Choroid plexus epithelial cell (primary cell): Measurements from ENCODE around the gene TREML4.

Source experiments
- DNase-seq: peaks from one replicate; pipeline ENCODE4 v3.0.0-alpha.2; 2010; ENCODE audit warnings: low read depth
- H3K4me3 ChIP-seq: 2 replicates; pipeline ENCODE4 v1.5.1; 2011; ENCODE audit warnings: low read depth, mild to moderate bottlenecking, control low read depth, low read length, moderate library complexity
- TF ChIP-seq, protein P1 (sequence below): conservative IDR thresholded peaks from 2 replicates; pipeline ENCODE4 v1.5.1; 2011; ENCODE audit warnings: low read depth, mild to moderate bottlenecking, control low read depth, inconsistent platforms, low read length, moderate library complexity

TREML4 gene

DNA sequence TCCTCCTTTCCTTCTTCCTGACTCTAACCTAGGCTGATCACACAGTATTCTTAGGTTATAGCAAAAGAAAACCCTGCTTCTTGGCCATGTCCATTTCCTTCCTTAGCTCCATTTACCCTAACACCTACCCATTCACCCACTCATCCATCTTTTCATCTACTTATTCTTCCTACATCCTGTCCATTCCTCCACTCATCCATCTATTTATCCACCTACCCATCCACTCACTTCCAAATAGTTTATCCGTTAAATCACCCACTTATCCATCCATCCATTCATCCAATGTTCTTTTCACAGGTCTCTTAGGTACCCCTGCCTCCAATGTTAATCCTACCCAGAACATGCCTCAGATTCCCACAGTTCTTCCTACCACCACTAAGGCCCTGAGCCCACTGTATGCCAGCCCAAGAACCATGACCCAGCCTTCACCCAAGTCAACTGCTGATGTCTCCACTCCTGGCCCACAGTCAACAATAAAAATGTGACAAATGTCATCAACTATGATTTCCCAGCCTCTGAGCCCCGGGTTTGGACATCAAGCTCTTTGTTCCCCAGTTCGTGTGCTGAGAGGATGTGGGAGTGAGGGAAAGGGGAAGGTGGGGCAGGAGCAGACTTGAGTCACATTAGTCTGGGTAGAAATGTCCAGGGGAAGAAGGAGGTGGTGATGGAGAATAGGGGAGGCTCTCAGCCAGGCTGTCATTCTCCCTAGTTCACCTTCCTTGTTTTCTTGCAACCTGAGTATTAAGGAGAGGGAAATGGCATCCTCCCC is 24.4 kb downstream of the TREML4 start:
- no peak overlapping the region for H3K4me3 ChIP-seq
- DNase-seq = no peak
- TF ChIP-seq, protein P1, sequence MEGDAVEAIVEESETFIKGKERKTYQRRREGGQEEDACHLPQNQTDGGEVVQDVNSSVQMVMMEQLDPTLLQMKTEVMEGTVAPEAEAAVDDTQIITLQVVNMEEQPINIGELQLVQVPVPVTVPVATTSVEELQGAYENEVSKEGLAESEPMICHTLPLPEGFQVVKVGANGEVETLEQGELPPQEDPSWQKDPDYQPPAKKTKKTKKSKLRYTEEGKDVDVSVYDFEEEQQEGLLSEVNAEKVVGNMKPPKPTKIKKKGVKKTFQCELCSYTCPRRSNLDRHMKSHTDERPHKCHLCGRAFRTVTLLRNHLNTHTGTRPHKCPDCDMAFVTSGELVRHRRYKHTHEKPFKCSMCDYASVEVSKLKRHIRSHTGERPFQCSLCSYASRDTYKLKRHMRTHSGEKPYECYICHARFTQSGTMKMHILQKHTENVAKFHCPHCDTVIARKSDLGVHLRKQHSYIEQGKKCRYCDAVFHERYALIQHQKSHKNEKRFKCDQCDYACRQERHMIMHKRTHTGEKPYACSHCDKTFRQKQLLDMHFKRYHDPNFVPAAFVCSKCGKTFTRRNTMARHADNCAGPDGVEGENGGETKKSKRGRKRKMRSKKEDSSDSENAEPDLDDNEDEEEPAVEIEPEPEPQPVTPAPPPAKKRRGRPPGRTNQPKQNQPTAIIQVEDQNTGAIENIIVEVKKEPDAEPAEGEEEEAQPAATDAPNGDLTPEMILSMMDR = no peak

DNA sequence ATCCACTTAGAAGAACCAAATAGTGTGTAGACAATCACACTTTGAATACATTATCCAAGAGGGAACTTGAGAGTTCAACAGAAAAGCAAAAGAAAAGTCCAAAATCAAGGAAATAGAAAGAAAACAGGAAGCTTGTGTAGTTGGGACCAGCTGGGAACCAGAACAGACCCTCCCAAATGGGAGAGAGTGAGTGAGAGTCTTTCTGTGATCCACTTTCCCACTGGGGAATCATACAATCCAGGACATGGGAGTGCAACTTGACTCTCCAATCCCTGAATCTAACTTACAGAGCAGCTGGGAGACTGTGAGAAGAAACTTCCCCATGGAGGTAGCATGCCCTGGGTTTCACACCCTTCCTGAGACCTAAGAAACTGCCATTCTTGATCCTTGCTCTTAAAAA is 27.0 kb downstream of the TREML4 start:
- DNase-seq = no peak
- TF ChIP-seq, protein P1 = no peak
- H3K4me3 ChIP-seq = no peak overlapping the region

DNA sequence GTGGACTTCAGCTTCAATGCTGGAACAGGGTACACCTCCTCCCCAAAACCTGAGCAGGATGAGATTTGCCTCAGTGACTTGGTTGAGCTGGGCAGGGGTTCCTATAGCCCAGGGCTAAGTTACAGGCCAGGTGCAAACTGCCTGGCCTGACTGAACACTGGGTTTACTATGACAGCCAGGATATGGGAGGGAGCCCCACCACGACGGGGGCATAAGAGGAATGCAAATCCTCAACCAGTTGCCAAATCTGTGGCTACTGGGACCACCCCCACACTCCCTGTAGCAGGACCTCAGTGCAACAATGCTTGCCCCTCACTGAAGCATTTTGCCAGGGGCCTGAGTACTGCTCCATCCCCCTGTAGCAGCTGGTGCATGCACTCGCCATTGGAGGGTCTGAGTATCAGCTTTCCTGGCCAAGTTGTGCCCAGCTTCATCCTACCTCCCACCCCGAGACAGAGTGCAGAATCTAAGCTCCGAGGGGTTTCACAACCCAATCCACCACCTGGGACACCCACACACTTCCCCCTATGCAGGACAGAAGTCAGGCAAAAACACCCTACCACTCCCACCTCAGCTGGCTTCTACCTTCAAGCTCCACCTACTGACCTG is 27.6 kb downstream of the TREML4 start:
- H3K4me3 ChIP-seq = no peak overlapping the region
- no peak for DNase-seq
- TF ChIP-seq, protein P1 = no peak

DNA sequence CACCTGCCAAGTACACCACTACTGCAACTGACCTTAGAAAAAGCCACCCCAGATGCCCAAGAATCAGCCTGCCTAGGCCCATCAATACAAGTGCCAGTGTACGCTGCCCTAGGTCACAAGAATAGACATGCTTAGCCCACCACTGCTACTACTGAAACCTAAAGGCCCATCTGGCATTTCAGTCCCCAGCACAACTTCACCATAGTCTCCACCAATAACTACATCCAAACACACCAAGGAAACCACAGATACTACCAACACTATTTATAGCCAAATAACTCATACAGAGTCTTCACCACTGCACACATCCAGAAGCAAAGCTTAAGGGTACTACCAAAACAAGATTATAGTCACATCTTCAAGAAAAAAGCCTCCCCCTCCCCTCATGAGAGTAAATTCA is 28.2 kb downstream of the TREML4 start:
- DNase-seq = no peak
- H3K4me3 ChIP-seq = no peak overlapping the region
- TF ChIP-seq, protein P1 = no peak

DNA sequence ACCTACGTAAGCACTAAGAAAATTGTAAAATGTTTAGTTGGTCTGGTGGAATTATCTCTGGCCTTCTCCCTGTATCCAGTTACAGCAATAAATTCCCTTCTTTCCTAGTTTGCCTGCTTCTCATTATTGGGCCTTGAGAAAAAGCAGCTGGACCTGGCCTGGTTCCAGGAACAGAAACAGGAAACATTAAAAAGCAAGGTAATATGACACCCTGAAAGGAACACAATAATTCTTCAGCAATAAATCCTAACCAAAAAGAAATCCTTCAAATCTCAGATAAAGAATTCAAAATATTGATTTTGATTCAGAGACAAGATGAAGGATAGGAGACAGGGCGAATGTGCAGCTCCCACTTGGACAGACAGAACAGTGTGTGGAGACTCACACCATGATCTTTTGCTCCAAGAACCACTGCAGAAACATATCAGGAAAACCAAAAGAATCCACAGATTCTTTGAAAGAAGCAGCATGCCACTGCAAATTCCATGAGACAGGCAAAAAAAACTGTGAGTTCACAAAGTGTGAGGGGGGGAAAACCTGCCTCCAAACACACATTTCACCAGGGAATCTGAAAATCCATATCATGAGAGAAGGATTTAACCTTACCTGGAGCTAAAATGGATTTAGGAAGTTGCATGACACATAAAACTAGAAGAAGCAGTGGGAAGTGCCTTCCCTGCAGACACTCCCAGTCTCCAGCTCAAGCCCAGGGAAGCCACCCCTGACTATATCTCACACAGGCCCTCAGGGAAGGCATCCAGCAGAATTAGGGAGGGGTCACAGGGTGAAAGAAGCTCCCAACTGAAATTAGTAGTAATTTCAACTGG is 29.4 kb downstream of the TREML4 start:
- TF ChIP-seq, protein P1 = no peak
- no peak overlapping the region for H3K4me3 ChIP-seq
- peak; percentile 90 for DNase-seq

DNA sequence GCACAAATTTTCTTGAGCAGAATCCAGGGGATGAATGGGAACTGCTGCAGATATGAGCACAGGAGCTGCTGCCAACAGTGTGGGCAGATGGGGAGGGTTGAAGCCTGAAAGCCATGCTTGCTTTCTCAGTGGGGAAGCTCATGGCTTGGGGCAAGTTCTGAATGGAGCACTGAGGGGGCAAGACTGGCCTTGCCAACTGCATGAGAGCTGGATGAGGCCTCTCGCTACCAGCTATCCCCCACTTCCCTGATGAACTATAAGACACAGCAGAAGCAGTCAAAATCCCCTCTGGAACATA is 30.0 kb downstream of the TREML4 start:
- TF ChIP-seq, protein P1 = no peak
- no peak overlapping the region for H3K4me3 ChIP-seq
- no peak for DNase-seq
